IMR-90 (cell line): ENCODE measurements around the gene UPK2.

ENCODE experiments used
- CEBPB ChIP-seq: IDR thresholded peaks from 2 replicates; pipeline ENCODE4 v1.6.1; 2012; ENCODE audit warnings: low read depth, low read length, improper control_type of control experiment
- MAFK ChIP-seq: IDR thresholded peaks from 2 replicates; pipeline ENCODE4 v1.6.1; 2012; ENCODE audit warnings: low read depth, low read length, improper control_type of control experiment
- MXI1 ChIP-seq: IDR thresholded peaks from 2 replicates; pipeline ENCODE4 v1.6.1; 2012; ENCODE audit warnings: low read depth, mild to moderate bottlenecking, low read length, moderate library complexity, borderline replicate concordance
- POLR2A ChIP-seq: IDR thresholded peaks from 2 replicates; pipeline ENCODE4 v1.6.1; 2012; ENCODE audit warnings: mild to moderate bottlenecking, low read depth, low read length
- RAD21 ChIP-seq: IDR thresholded peaks from 2 replicates; pipeline ENCODE4 v1.6.1; 2012; ENCODE audit warnings: low read length, improper control_type of control experiment
- RCOR1 ChIP-seq: IDR thresholded peaks from 2 replicates; pipeline ENCODE4 v1.6.1; 2012; ENCODE audit warnings: mild to moderate bottlenecking, low read length, improper control_type of control experiment; ENCODE audit not compliant: insufficient replicate concordance
- RFX5 ChIP-seq: IDR thresholded peaks from 2 replicates; pipeline ENCODE4 v1.8.0; 2012; ENCODE audit warnings: low read depth, mild to moderate bottlenecking, low read length, moderate library complexity
- SMC3 ChIP-seq: fragments of 150-350 bp; IDR thresholded peaks from 2 replicates; pipeline ENCODE4 v1.6.1; 2016; ENCODE audit warnings: low read depth, mild to moderate bottlenecking, antibody characterized with exemption, low read length, moderate library complexity
- TF ChIP-seq, protein P1 (sequence below): conservative IDR thresholded peaks from 2 replicates; pipeline ENCODE4 v1.5.1; 2012; ENCODE audit warnings: mild to moderate bottlenecking, low read depth, low read length, improper control_type of control experiment
- TF ChIP-seq, protein P2 (sequence below): fragments of 150-350 bp; IDR thresholded peaks from 2 replicates; pipeline ENCODE4 v1.6.1; 2017; ENCODE audit warnings: mild to moderate bottlenecking, antibody characterized with exemption, low read length, low read depth

DNA sequence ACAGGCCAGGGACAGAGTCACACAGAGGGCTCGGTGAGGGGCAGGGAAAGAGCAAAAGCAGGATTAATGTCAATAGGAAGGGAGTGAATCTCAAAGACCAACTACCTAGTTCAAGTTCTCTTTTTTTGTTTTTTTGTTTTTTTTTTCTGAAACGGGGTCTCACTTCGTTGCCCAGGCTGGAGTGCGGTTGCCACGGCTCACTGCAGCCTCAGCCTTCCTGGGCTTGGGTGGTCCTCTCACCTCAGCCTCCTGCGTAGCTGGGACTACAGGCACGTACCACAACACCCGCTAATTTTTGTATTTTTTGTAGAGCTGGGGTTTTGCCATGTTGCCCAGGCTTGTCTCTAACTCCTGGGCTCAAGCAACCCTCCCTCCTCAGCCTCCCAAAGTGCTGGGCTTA is 20.7 kb upstream of the UPK2 start:
- no peak for TF ChIP-seq POLR2A
- TF ChIP-seq, protein P1, sequence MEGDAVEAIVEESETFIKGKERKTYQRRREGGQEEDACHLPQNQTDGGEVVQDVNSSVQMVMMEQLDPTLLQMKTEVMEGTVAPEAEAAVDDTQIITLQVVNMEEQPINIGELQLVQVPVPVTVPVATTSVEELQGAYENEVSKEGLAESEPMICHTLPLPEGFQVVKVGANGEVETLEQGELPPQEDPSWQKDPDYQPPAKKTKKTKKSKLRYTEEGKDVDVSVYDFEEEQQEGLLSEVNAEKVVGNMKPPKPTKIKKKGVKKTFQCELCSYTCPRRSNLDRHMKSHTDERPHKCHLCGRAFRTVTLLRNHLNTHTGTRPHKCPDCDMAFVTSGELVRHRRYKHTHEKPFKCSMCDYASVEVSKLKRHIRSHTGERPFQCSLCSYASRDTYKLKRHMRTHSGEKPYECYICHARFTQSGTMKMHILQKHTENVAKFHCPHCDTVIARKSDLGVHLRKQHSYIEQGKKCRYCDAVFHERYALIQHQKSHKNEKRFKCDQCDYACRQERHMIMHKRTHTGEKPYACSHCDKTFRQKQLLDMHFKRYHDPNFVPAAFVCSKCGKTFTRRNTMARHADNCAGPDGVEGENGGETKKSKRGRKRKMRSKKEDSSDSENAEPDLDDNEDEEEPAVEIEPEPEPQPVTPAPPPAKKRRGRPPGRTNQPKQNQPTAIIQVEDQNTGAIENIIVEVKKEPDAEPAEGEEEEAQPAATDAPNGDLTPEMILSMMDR = no peak
- TF ChIP-seq, protein P2, sequence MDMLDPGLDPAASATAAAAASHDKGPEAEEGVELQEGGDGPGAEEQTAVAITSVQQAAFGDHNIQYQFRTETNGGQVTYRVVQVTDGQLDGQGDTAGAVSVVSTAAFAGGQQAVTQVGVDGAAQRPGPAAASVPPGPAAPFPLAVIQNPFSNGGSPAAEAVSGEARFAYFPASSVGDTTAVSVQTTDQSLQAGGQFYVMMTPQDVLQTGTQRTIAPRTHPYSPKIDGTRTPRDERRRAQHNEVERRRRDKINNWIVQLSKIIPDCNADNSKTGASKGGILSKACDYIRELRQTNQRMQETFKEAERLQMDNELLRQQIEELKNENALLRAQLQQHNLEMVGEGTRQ = no peak
- TF ChIP-seq RFX5 = no peak
- no peak for TF ChIP-seq MXI1
- no peak for TF ChIP-seq CEBPB
- no peak for TF ChIP-seq SMC3
- no peak for TF ChIP-seq RCOR1
- no peak for TF ChIP-seq MAFK
- no peak for TF ChIP-seq RAD21
